ENCODE results near the gene PAK1. TPM values are rescaled to one million over a fixed set of nuclear protein-coding genes. Genes with fewer than 3 reads are reported as not detected.
A peak's percentile ranks its signal among the peaks of the same experiment; 100 is the strongest.

The PAK1 gene
- total and polyA plus RNA-seq, 2 experiments from 2014 or later, result 18.4 to 33.1 TPM

DNA sequence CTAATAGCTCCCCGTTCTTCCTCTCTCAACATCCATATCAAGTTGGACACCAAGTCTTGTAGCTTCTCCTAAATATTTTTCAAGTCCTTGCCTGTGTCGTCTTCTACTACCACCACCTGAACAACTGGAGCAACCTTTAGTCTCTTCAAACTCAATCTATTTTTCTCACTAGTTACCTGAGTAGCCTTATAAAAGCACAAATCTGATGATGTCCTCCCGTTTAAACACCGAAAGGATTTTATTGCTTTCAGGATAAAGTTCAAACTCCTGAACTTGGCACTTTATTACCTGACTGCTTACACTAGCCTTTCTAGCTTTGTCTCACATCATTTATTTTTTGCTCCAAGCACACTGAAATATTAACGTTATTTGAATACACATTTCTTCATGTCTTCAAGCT is 1.3 kb upstream of the PAK1 start:
- no peaks in the 10 kb centered on the region for H3K9me3 ChIP-seq (ENCODE audit: low read depth)
- H3K36me3 ChIP-seq, result no peaks in the 10 kb centered on the region
- TF ChIP-seq, protein P1, sequence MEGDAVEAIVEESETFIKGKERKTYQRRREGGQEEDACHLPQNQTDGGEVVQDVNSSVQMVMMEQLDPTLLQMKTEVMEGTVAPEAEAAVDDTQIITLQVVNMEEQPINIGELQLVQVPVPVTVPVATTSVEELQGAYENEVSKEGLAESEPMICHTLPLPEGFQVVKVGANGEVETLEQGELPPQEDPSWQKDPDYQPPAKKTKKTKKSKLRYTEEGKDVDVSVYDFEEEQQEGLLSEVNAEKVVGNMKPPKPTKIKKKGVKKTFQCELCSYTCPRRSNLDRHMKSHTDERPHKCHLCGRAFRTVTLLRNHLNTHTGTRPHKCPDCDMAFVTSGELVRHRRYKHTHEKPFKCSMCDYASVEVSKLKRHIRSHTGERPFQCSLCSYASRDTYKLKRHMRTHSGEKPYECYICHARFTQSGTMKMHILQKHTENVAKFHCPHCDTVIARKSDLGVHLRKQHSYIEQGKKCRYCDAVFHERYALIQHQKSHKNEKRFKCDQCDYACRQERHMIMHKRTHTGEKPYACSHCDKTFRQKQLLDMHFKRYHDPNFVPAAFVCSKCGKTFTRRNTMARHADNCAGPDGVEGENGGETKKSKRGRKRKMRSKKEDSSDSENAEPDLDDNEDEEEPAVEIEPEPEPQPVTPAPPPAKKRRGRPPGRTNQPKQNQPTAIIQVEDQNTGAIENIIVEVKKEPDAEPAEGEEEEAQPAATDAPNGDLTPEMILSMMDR (IDR thresholded peaks at IDR 0.05; ENCODE audit: low read depth, low read length), result no peak

DNA sequence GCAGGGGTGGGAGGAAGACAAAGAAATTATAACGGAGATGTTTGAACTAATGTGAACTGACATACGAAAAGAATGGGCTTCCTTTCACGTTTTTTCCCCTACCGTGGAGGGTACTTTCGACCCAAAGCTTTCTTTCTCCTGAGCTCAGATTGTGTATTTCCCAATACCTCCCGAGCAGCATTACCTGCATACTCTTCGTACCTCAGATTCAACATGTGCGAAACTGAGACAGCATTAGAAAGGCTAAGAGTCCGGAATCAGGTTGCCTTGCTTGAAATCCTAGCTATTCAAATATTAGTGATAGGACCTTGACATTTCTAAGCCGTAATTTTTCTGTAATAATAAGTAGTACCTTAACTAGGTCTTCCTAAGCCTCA is 778 bp upstream of the PAK1 start:
- Histone ChIP-seq H3K9me3 (ENCODE audit: low read depth) (no peaks in the 10 kb centered on the region), H3K4me3 (peak overlapping the region; percentile 71), H3K36me3 (no peaks in the 10 kb centered on the region), H3K4me1 (ENCODE audit: low read depth) (no peaks in the 10 kb centered on the region), H3K27ac (no peak overlapping the region), H3K27me3 (no peaks in the 10 kb centered on the region)
- DNase-seq (ENCODE audit: low read depth in 1 of 2, low spot score in 1 of 2), result no peak
- TF ChIP-seq, protein P1 (IDR thresholded peaks at IDR 0.05; ENCODE audit: low read depth, low read length), result no peak

More for the DNA sequence above, 1.3 kb upstream of the PAK1 start:
- Histone ChIP-seq H3K27ac (no peak overlapping the region), H3K4me1 (ENCODE audit: low read depth) (no peaks in the 10 kb centered on the region), H3K4me3 (no peak overlapping the region), H3K27me3 (no peaks in the 10 kb centered on the region)
- no peak for DNase-seq (ENCODE audit: low read depth in 1 of 2, low spot score in 1 of 2)

DNA sequence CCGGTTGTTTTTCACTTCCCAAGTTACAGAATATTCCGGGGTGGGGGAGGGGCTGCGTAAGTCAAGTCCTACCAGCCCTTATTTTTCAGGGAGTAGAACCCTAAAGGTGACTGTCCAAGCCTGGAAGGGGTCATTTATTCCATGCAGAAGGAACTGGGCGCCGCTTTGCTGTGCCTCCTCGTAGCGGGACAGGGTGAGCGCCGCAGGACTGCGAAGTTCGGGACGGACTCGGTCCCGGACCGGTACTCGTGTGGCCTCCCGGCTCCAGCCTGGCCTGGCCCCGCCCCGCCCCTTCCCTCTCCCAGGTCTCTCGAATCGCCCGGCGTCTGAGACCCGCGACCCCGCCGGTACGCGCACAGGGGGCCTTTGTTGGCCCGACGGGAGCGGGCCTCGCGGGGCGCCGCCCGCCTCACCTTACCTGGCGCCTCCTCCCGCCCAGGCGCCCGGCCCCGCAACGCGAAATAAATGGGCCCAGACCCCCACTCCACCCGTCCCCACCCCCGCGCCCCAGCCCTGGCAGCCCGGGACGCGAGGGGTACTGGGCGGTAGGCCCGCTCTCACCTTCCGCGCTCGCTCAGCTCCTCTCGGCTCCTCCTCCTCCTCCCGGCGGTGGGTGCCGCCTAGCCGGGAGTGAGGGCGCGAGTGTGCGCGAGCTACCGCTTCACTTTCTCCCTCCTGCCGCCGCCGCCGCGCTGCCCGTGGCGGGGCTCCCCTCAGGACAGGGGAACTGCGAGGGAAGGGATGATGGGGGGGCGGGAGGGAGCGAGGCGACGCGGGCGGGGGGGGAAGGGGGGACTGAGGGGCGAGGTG is 698 bp downstream of the PAK1 start:
- H3K9me3 ChIP-seq (ENCODE audit: low read depth), result no peaks in the 10 kb centered on the region
- DNase-seq (ENCODE audit: low read depth in 1 of 2, low spot score in 1 of 2), result peak; percentile 32 to 77
- no peaks in the 10 kb centered on the region for H3K36me3 ChIP-seq
- H3K27me3 ChIP-seq, result no peaks in the 10 kb centered on the region
- H3K4me3 ChIP-seq, result peak overlapping the region; percentile 71
- TF ChIP-seq, protein P1 (IDR thresholded peaks at IDR 0.05; ENCODE audit: low read depth, low read length), result no peak
- H3K4me1 ChIP-seq (ENCODE audit: low read depth), result peaks cover 6% of the 10 kb centered on the region
- H3K27ac ChIP-seq, result peak overlapping the region; percentile 70

DNA sequence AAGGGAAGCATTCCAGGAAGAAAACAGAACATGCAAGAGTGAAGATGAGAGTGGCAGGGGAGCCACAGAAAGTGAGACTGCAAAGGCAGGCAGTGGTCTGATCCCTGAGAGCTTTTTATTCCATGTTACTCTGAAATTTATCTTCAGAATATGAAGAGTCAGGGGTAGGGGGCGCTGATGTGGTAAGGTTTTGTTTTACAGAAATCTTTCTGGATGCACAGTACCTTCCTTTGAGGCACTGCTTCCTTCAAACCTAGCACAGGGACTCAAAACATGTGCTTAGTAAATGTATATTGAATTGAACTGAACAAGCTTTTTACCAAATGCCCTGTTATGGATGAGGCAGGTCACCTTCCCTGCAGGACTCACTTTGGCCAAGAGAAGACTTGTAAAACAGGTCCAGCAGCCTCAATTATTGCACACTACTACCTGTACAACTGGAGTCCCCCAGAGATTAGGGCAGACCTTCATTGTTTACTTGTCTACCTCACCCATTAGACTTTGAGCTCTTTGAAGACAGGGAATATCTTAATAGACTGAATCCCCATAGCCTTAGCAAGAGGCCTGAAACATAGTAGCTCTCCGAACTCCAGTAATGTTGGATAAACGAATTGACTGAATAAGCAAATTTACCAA is 2.2 kb downstream of the PAK1 start:
- peaks cover 6% of the 10 kb centered on the region for H3K4me1 ChIP-seq (ENCODE audit: low read depth)

DNA sequence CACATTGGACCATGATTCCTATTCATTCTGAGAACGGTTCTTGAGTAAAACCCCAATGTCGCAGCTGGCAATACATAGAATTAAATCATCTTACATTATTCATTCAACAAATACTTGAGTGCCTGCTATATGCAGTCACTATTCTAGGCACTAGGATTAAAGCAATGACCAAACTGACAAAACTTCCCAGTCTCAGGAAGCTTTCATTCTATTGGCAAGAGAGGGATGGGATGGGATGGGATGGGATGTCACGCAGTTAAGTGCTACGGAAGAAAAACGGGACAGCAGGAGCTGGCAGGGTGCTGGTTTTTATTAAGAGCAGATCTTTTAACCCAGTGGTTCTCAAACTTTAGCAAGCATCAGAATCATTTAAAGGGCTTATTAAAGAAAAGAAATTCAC is 2.9 kb downstream of the PAK1 start:
- H3K27me3 ChIP-seq, result no peaks in the 10 kb centered on the region
- no peaks in the 10 kb centered on the region for H3K9me3 ChIP-seq (ENCODE audit: low read depth)
- no peak for DNase-seq (ENCODE audit: low read depth in 1 of 2, low spot score in 1 of 2)
- peaks cover 6% of the 10 kb centered on the region for H3K4me1 ChIP-seq (ENCODE audit: low read depth)
- H3K4me3 ChIP-seq, result no peak overlapping the region
- no peaks in the 10 kb centered on the region for H3K36me3 ChIP-seq
- no peak overlapping the region for H3K27ac ChIP-seq
- TF ChIP-seq, protein P1 (IDR thresholded peaks at IDR 0.05; ENCODE audit: low read depth, low read length), result no peak

More for the DNA sequence above, 2.2 kb downstream of the PAK1 start:
- Histone ChIP-seq H3K27ac (no peak overlapping the region), H3K4me3 (no peak overlapping the region), H3K9me3 (ENCODE audit: low read depth) (no peaks in the 10 kb centered on the region), H3K27me3 (no peaks in the 10 kb centered on the region), H3K36me3 (no peaks in the 10 kb centered on the region)
- DNase-seq (ENCODE audit: low read depth in 1 of 2, low spot score in 1 of 2), result peak; percentile 16 to 59
- TF ChIP-seq, protein P1 (IDR thresholded peaks at IDR 0.05; ENCODE audit: low read depth, low read length), result peak; percentile 29

Measured in cardiac muscle cell (in vitro differentiated cells and primary cell).